ENCODE results near the gene MYH16. TPM values are rescaled to one million over a fixed set of nuclear protein-coding genes. Genes with fewer than 3 reads are reported as not detected.
A peak's percentile ranks its signal among the peaks of the same experiment; 100 is the strongest.
"Not testable (repeated sequence)": the region's sequence is repeated elsewhere in the genome, so short reads cannot be mapped to it uniquely, and the experiment has no call there.

MYH16 gene
- total and polyA plus RNA-seq, 7 experiments from 2014 or later: not detected

DNA sequence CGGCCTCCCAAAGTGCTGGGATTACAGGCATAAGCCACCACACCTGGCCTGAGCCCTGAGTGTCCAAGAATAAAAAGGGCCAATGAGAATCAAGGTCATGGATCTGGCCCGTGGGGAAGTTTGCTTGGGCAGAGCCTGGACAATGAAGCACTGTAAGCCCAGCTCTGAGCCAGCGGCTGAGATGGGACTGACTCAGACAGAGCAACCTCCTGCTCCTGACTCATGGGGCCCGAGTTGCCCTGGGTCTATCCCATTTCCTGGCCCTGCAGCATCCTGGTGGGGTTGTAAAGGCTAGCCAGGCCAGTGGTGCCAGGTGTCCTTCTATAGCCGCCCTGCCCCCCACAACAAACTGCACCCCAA lies 5.2 kb upstream of the MYH16 start:
- H3K27ac Mint-ChIP-seq: no peak overlapping the region
- H3K27me3 ChIP-seq (ENCODE audit: control insufficient read depth in 2 of 2, insufficient read depth in 2 of 2, low read length in 2 of 2): no peaks in the 10 kb centered on the region
- H3K4me1 ChIP-seq (ENCODE audit: control insufficient read depth in 2 of 2, insufficient read depth in 2 of 2, low read length in 2 of 2): no peaks in the 10 kb centered on the region
- CTCF ChIA-PET: no interaction called here
- H3K4me1 Mint-ChIP-seq: no peaks in the 10 kb centered on the region
- POLR2A ChIA-PET: no interaction called here
- H3K27me3 Mint-ChIP-seq: peaks cover 0 to 9% (median 5%) of the 10 kb centered on the region in 5 donors
- no peaks in the 10 kb centered on the region for H3K36me3 ChIP-seq (ENCODE audit: control insufficient read depth in 2 of 3, insufficient read depth in 3 of 3, low read length in 3 of 3)
- H3K4me3 Mint-ChIP-seq: no peak overlapping the region
- intact Hi-C loops (cut with micrococcal nuclease): no loop called here
- H3K9me3 Mint-ChIP-seq: peaks cover 0 to 3% (median 0%) of the 10 kb centered on the region in 11 donors
- H3K4me3 ChIP-seq (ENCODE audit: low read length): no peak overlapping the region
- DNase-seq (no peak), ATAC-seq (no peak)
- no peaks in the 10 kb centered on the region for H3K9me3 ChIP-seq (ENCODE audit: control insufficient read depth in 2 of 3, low read length in 3 of 3)
- H3K27ac ChIP-seq (ENCODE audit: low read depth, low read length): no peak overlapping the region
- no peaks in the 10 kb centered on the region for H3K36me3 Mint-ChIP-seq

DNA sequence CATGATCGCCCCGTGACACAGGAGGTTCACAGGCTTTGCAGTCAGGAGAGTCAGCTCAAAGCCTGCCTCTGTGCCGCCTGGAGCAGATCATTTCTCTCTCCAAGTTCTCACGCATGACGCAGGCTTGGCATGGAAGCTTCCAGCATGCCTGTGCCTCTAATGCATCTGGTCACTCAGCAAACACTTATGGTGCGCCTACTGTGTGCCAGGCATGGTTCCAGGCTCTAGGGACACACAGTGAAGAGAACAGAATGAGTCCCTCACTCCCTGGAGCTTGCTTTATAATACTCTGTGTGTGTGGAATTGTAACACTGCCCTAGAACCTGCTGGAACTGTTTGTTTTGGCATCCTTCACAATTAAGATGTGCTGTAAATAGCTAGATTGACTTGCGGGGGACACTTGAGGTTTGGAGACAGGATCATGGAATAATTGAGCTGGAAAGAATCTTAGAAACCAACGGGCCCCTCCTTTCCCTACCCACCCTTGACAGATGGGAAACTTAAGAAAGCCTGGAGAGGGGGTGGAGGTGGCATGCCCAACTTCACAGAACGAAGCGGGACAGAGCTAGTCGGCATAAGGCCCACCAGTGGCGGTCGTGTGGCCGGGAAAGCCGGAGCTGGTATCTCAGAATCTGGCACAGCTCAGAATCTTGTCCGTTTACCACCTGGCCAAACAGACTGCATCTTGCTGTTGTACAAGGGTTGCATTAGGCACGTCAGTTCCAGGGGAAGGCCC lies 4.6 kb upstream of the MYH16 start:
- Histone ChIP-seq H3K27me3 (ENCODE audit: control insufficient read depth in 2 of 2, insufficient read depth in 2 of 2, low read length in 2 of 2) (no peaks in the 10 kb centered on the region), H3K36me3 (ENCODE audit: control insufficient read depth in 2 of 3, insufficient read depth in 3 of 3, low read length in 3 of 3) (no peaks in the 10 kb centered on the region), H3K9me3 (ENCODE audit: control insufficient read depth in 2 of 3, low read length in 3 of 3) (no peaks in the 10 kb centered on the region), H3K4me3 (ENCODE audit: low read length) (no peak overlapping the region), H3K4me1 (ENCODE audit: control insufficient read depth in 2 of 2, insufficient read depth in 2 of 2, low read length in 2 of 2) (no peaks in the 10 kb centered on the region), H3K27ac (ENCODE audit: low read depth, low read length) (no peak overlapping the region)
- H3K9me3 Mint-ChIP-seq: peaks cover 0 to 3% (median 0%) of the 10 kb centered on the region in 11 donors
- DNase-seq: no peak
- H3K4me3 Mint-ChIP-seq: no peak overlapping the region
- H3K36me3 Mint-ChIP-seq: no peaks in the 10 kb centered on the region
- no peak overlapping the region for H3K27ac Mint-ChIP-seq
- intact Hi-C loops (cut with micrococcal nuclease): no loop called here
- POLR2A ChIA-PET: no interaction called here
- H3K4me1 Mint-ChIP-seq: no peaks in the 10 kb centered on the region
- CTCF ChIA-PET: no interaction called here
- H3K27me3 Mint-ChIP-seq: peaks cover 0 to 9% (median 5%) of the 10 kb centered on the region in 5 donors
- ATAC-seq: no peak

DNA sequence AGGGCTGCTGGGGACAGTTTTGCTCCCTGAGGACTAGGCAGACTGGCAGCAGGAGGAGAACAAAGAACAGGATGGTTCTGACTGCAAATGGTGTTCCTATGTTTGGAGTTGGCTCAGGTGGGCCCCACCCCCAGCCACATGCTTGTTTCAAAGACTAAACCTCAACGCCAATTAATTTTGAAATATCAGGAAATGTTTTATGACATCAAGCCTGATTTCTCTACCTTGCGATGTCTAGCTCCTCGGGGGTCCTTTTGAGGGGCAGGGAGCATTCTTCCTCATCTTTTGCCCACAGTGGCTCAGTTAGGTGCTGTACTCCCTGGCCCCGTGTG lies 4.1 kb upstream of the MYH16 start:
- DNase-seq: no peak
- no peak overlapping the region for H3K27ac ChIP-seq (ENCODE audit: low read depth, low read length)
- no peaks in the 10 kb centered on the region for H3K9me3 ChIP-seq (ENCODE audit: control insufficient read depth in 2 of 3, low read length in 3 of 3)
- CTCF ChIA-PET: no interaction called here
- no peaks in the 10 kb centered on the region for H3K36me3 Mint-ChIP-seq
- H3K27ac Mint-ChIP-seq: no peak overlapping the region
- ATAC-seq: no peak
- H3K36me3 ChIP-seq (ENCODE audit: control insufficient read depth in 2 of 3, insufficient read depth in 3 of 3, low read length in 3 of 3): no peaks in the 10 kb centered on the region
- peaks cover 0 to 3% (median 0%) of the 10 kb centered on the region in 7 donors for H3K4me1 Mint-ChIP-seq
- no peaks in the 10 kb centered on the region for H3K27me3 ChIP-seq (ENCODE audit: control insufficient read depth in 2 of 2, insufficient read depth in 2 of 2, low read length in 2 of 2)
- POLR2A ChIA-PET: no interaction called here
- no peaks in the 10 kb centered on the region for H3K4me1 ChIP-seq (ENCODE audit: control insufficient read depth in 2 of 2, insufficient read depth in 2 of 2, low read length in 2 of 2)
- peaks cover 0 to 10% (median 5%) of the 10 kb centered on the region in 5 donors for H3K27me3 Mint-ChIP-seq
- H3K4me3 ChIP-seq (ENCODE audit: low read length): no peak overlapping the region
- H3K9me3 Mint-ChIP-seq: peaks cover 0 to 3% (median 0%) of the 10 kb centered on the region in 11 donors
- intact Hi-C loops (cut with micrococcal nuclease): no loop called here
- H3K4me3 Mint-ChIP-seq: no peak overlapping the region

DNA sequence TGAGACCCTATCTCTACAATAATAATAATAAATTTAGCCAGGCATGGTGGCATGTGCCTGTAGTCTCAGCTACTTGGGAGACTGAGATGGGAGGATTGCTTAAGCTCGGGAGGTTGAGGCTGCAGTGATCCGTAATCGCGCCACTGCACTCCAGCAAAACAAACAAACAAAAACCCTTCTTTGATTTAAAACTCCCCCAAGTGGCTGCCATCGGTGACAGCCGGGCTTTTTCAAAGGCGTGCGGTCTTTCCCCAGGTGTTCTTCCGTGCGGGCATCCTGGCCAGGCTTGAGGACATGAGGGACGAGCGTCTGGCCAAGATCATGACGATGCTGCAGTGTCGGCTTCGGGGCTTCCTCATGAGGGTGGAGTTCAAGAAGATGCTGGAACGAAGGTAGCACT lies 1.9 kb upstream of the MYH16 start:
- Mint-ChIP-seq H3K36me3 (no peaks in the 10 kb centered on the region), H3K27ac (no peak overlapping the region)
- intact Hi-C loops (cut with micrococcal nuclease): no loop called here

DNA sequence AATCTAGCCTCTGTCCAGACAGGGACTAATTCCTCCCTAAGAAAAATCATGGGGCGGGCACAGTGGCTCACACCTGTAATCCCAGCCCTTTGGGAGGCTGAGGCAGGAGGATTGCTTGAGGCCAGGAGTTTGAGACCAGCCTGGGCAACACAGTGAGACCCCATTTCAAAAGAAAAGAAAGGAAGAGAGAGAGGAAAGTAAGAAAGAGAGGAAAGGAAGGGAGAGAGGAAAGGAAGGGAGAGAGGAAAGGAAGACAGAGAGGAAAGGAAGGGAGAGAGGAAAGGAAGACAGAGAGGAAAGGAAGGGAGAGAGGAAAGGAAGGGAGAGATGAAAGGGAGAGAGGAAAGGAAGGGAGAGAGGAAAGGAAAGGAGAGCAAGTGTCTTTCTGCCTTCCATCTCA lies 922 bp downstream of the MYH16 start:
- H3K36me3 Mint-ChIP-seq; DNase-seq; H3K9me3 ChIP-seq (ENCODE audit: control insufficient read depth in 2 of 3, low read length in 3 of 3); ATAC-seq; H3K27me3 Mint-ChIP-seq; POLR2A ChIA-PET; H3K36me3 ChIP-seq (ENCODE audit: control insufficient read depth in 2 of 3, insufficient read depth in 3 of 3, low read length in 3 of 3); H3K9me3 Mint-ChIP-seq; H3K4me3 ChIP-seq (ENCODE audit: low read length); intact Hi-C loops (cut with micrococcal nuclease); H3K4me1 ChIP-seq (ENCODE audit: control insufficient read depth in 2 of 2, insufficient read depth in 2 of 2, low read length in 2 of 2); H3K27me3 ChIP-seq (ENCODE audit: control insufficient read depth in 2 of 2, insufficient read depth in 2 of 2, low read length in 2 of 2); H3K27ac ChIP-seq (ENCODE audit: low read depth, low read length): not testable (repeated sequence)
- Mint-ChIP-seq H3K4me3 (peak overlapping the region in 1 of 10 donors; percentile 12), H3K4me1 (peaks cover 0 to 18% (median 0%) of the 10 kb centered on the region in 7 donors), H3K27ac (peak overlapping the region in 1 of 9 donors; percentile 44)
- CTCF ChIA-PET: interaction anchor here (0.6 kb wide), 1 partner anchor 207 kb away, joined by 6 read pairs; no protein-coding TSS in a partner anchor

More for the DNA sequence above, 1.9 kb upstream of the MYH16 start:
- peaks cover 0 to 10% (median 0%) of the 10 kb centered on the region in 7 donors for H3K4me1 Mint-ChIP-seq
- Histone ChIP-seq H3K27ac (ENCODE audit: low read depth, low read length) (no peak overlapping the region), H3K4me1 (ENCODE audit: control insufficient read depth in 2 of 2, insufficient read depth in 2 of 2, low read length in 2 of 2) (no peaks in the 10 kb centered on the region), H3K36me3 (ENCODE audit: control insufficient read depth in 2 of 3, insufficient read depth in 3 of 3, low read length in 3 of 3) (no peaks in the 10 kb centered on the region), H3K27me3 (ENCODE audit: control insufficient read depth in 2 of 2, insufficient read depth in 2 of 2, low read length in 2 of 2) (no peaks in the 10 kb centered on the region), H3K9me3 (ENCODE audit: control insufficient read depth in 2 of 3, low read length in 3 of 3) (no peaks in the 10 kb centered on the region), H3K4me3 (ENCODE audit: low read length) (no peak overlapping the region)
- ChIA-PET POLR2A (no interaction called here), CTCF (no interaction called here)
- H3K27me3 Mint-ChIP-seq: peaks cover 0 to 12% (median 3%) of the 10 kb centered on the region in 5 donors
- DNase-seq (no peak), ATAC-seq (no peak)
- peaks cover 0 to 3% (median 0%) of the 10 kb centered on the region in 11 donors for H3K9me3 Mint-ChIP-seq
- no peak overlapping the region for H3K4me3 Mint-ChIP-seq

DNA sequence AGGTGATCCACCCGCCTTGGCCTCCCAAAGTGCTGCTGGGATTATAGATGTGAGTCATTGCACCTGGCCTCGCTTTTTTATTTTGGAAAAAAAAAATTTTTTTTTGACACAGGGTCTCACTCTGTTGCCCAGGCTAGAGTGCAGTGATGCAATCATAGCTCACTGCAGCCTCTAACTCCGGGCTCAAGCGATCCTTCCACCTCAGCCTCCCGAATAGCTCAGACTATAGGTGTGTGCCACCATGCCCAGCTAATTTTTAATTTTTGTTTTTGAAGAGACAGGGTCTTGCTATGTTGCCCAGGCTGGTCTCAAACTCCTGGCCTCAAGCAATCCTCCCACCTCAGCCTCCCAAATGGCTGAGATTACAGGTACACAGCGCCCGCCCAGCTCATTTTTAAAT lies 2.3 kb downstream of the MYH16 start:
- H3K4me1 ChIP-seq (ENCODE audit: control insufficient read depth in 2 of 2, insufficient read depth in 2 of 2, low read length in 2 of 2); H3K27ac Mint-ChIP-seq; H3K27ac ChIP-seq (ENCODE audit: low read depth, low read length); H3K4me3 ChIP-seq (ENCODE audit: low read length); CTCF ChIA-PET; H3K36me3 ChIP-seq (ENCODE audit: control insufficient read depth in 2 of 3, insufficient read depth in 3 of 3, low read length in 3 of 3); H3K4me3 Mint-ChIP-seq; DNase-seq; H3K27me3 ChIP-seq (ENCODE audit: control insufficient read depth in 2 of 2, insufficient read depth in 2 of 2, low read length in 2 of 2); intact Hi-C loops (cut with micrococcal nuclease); H3K9me3 ChIP-seq (ENCODE audit: control insufficient read depth in 2 of 3, low read length in 3 of 3); ATAC-seq; POLR2A ChIA-PET; H3K27me3 Mint-ChIP-seq; H3K9me3 Mint-ChIP-seq; H3K36me3 Mint-ChIP-seq: not testable (repeated sequence)
- H3K4me1 Mint-ChIP-seq: peaks cover 0 to 18% (median 0%) of the 10 kb centered on the region in 7 donors

DNA sequence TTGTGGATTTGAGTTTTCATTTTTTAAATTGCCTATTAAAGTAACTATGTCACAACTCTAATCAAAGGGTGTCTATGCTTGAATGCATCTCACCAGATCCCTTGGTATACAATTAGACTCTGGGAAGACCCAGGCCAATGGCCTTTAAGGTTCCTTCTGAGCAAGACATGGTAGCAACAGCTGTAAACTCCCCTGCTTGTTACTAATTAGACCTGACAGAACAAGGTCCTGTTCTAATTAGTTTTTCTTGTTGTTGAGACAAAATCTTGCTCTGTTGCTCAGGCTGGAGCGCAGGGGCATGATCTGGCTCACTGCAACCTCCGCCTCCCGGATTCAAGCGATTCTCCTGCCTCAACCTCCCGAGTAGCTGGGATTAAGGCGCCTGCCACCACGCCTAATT lies 2.9 kb downstream of the MYH16 start:
- ATAC-seq: no peak
- POLR2A ChIA-PET: no interaction called here
- intact Hi-C loops (cut with micrococcal nuclease): no loop called here

More for the DNA sequence above, 2.9 kb downstream of the MYH16 start:
- H3K4me1 Mint-ChIP-seq: peaks cover 0 to 18% (median 0%) of the 10 kb centered on the region in 7 donors
- H3K4me3 Mint-ChIP-seq: no peak overlapping the region
- H3K4me3 ChIP-seq (ENCODE audit: low read length): no peak overlapping the region
- no peak for DNase-seq
- H3K27me3 ChIP-seq (ENCODE audit: control insufficient read depth in 2 of 2, insufficient read depth in 2 of 2, low read length in 2 of 2): no peaks in the 10 kb centered on the region
- H3K27ac Mint-ChIP-seq: no peak overlapping the region
- H3K27me3 Mint-ChIP-seq: peaks cover 0 to 2% (median 0%) of the 10 kb centered on the region in 5 donors
- H3K4me1 ChIP-seq (ENCODE audit: control insufficient read depth in 2 of 2, insufficient read depth in 2 of 2, low read length in 2 of 2): no peaks in the 10 kb centered on the region
- H3K9me3 Mint-ChIP-seq: peaks cover 0 to 2% (median 0%) of the 10 kb centered on the region in 11 donors
- H3K27ac ChIP-seq (ENCODE audit: low read depth, low read length): no peak overlapping the region
- H3K36me3 Mint-ChIP-seq: no peaks in the 10 kb centered on the region
- no peaks in the 10 kb centered on the region for H3K36me3 ChIP-seq (ENCODE audit: control insufficient read depth in 2 of 3, insufficient read depth in 3 of 3, low read length in 3 of 3)
- H3K9me3 ChIP-seq (ENCODE audit: control insufficient read depth in 2 of 3, low read length in 3 of 3): no peaks in the 10 kb centered on the region
- CTCF ChIA-PET: no interaction called here

Data from naive thymus-derived CD4-positive, alpha-beta T cell (primary cell).